Measurements from ENCODE around the gene ADISSP. TPM values are rescaled to one million over a fixed set of nuclear protein-coding genes. Genes with fewer than 3 reads are reported as not detected.

Gene ADISSP
- total RNA-seq, 1 donor from 2014 or later = 64.6 TPM

DNA sequence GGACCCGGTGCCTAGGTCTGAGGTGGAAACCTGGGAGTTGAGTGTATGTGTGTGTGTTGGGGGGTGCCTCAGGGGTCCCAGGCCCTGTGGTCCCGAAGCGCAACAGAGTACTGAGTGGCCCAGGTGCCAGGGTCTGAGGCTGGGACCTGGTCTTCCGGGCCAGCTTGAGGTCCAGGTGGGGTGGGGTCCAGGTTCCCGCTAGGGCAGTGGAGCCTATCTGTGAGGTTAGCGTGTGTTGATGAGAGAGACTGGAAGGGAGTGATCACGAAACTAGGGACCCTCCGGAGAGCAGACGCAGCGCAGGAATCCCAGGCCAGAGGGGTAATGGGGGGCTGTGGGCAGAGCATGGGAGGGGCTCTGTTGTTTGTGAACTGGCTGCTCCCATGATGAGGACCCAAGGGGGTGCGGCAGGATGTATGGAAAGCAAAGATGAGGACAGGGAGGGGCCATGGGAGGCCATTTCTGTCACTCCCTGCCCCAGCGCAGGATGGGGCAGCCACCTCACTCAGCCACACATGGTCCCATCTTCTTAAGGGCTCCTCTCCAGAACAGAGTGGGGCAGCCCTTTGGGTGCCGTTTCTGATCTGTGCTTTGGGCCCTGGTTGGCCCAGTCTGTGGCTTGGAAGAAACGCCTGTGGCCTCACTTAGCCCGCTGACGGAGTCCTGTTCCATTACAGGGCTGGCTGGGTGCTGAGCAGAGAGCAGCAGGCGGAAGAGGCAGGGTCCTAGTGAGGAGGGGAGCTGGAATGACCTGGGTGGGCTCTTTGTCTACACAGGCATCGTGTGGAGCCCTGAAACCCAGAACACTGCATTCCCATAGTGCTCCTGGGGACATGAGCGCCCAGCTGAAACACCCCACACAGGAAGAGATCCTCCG is 34.2 kb downstream of the ADISSP start:
- Mint-ChIP-seq H3K9me3 (no peaks in the 10 kb centered on the region), H3K36me3 (ENCODE audit: low read depth) (no peaks in the 10 kb centered on the region), H3K27me3 (ENCODE audit: insufficient read depth) (peaks cover 31% of the 10 kb centered on the region), H3K4me1 (ENCODE audit: low read depth) (no peaks in the 10 kb centered on the region), H3K27ac (no peak overlapping the region), H3K4me3 (no peak overlapping the region)
- intact Hi-C loops (cut with micrococcal nuclease) = no loop called here
- no peak for DNase-seq (ENCODE audit: low spot score)

DNA sequence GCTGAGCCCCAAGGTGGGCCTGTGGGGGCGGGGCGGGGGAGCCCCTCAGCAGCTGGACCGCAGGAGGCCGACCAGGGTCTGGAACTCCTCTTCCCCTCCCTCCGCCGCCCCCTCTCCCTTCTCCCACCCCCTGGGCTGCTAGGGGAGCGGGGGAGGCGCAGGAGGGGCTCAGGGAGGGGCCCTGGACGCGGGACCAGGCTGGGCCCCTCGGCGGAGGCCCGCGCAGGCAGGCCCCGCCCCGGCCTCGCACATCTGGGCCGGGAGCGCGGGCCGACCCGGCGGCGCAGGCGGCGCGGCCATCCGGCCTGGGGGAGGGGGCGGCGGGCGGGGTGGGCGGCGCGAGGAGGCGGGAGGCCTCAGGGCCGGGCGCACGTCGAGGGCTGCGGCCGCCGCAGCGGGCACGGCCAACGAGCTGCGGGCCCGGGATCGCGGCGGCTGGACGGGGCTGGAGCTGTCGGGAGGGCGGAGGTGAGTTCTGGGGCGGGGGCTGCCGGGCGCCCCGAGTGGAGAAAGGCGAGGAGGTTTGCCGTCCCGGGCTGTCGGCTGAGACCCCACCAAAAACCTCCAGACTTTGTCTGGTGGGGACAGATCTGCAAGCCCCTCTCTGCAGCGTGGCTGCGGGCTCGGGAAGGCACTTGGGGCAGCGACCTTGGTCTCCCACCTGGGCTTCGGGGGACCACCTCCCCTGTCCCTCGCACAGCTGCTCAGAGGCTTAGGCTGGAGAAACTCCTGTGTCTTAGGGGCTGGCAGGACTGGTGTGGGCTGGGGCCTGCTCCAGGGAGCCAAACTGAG is 35.0 kb downstream of the ADISSP start, which contains the start of gene HSPA12B:
Gene HSPA12B, plus strand, starts transcription at position 359 of the 792 bp plus-strand sequence. CDS start 5,990 bp downstream, outside the sequence.
- no peak within 1 kb of the TSS for H3K27ac Mint-ChIP-seq
- no peak within 1 kb of the TSS for H3K4me3 Mint-ChIP-seq
- H3K9me3 Mint-ChIP-seq = no peaks in the 10 kb centered on the region
- no peaks in the 10 kb centered on the region for H3K36me3 Mint-ChIP-seq (ENCODE audit: low read depth)
- H3K27me3 Mint-ChIP-seq (ENCODE audit: insufficient read depth) = peaks cover 38% of the 10 kb centered on the region
- no peak for DNase-seq (ENCODE audit: low spot score)
- intact Hi-C loops (cut with micrococcal nuclease) = no loop called here
- H3K4me1 Mint-ChIP-seq (ENCODE audit: low read depth) = no peaks in the 10 kb centered on the region

DNA sequence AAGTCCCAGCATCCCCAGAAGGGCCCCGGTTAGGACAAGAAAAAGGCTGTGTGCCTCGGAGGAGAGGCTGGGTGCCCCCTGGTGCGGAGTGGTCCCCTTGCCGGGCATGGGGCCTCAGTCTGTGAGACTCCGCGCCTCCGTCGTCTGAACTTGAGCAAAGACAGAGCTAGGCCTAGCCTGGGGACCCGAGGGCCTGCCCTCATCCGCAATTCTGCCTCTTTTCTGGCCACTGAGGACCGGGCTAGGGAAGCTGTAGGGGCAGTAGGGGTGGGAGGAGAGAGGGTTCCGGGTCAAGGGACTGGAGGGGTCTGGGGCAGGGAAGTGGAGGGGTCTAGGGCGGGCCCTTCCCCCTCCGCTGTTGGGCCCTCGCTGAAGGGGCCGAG is 35.6 kb downstream of the ADISSP start:
- no peak overlapping the region for H3K4me3 Mint-ChIP-seq
- DNase-seq (ENCODE audit: low spot score) = no peak
- H3K36me3 Mint-ChIP-seq (ENCODE audit: low read depth) = no peaks in the 10 kb centered on the region
- intact Hi-C loops (cut with micrococcal nuclease) = no loop called here
- H3K9me3 Mint-ChIP-seq = no peaks in the 10 kb centered on the region
- no peaks in the 10 kb centered on the region for H3K4me1 Mint-ChIP-seq (ENCODE audit: low read depth)
- peaks cover 44% of the 10 kb centered on the region for H3K27me3 Mint-ChIP-seq (ENCODE audit: insufficient read depth)
- no peak overlapping the region for H3K27ac Mint-ChIP-seq

DNA sequence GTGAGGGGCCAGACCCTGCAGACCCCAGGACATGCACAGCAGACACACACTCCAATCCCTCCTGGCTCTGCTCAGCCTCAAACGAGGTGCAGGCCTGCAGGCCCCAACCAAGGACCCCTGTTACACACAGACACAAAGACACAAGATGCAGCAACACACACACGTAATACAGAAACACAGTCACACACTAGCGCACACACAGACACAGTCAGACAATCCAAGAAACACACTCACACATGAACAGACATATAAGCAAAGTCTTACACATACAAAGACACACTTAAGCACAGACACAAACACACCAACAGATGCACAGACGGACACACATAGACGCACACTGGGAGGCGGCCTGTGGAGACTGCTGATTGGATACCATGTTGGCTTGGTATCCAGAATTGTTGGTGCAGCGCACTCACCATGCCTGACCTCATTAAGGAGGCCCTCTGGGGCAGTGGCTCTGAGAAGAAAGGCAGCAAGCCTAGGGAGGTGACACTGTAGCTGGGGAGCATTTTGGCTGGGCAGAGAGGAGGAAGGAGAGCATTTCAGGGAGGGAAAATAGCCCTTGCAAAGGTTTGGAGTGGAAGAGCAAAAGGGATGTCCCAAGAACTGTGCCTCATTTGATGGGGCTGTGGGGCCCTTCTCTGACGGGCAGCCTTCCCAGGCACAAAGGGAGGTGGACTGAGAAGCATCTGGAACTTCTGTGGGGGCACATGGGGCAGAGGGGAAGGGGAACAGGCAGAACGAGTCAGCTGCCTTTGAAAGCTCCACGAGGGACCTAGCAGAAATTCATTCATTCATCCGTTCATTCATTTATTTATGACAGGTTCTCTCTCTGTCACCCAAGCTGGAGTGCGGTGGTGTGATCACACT is 36.5 kb downstream of the ADISSP start:
- DNase-seq (ENCODE audit: low spot score) = no peak
- intact Hi-C loops (cut with micrococcal nuclease) = no loop called here
- H3K4me1 Mint-ChIP-seq (ENCODE audit: low read depth) = no peaks in the 10 kb centered on the region
- H3K27me3 Mint-ChIP-seq (ENCODE audit: insufficient read depth) = peaks cover 41% of the 10 kb centered on the region
- H3K4me3 Mint-ChIP-seq = no peak overlapping the region
- no peak overlapping the region for H3K27ac Mint-ChIP-seq
- no peaks in the 10 kb centered on the region for H3K36me3 Mint-ChIP-seq (ENCODE audit: low read depth)
- H3K9me3 Mint-ChIP-seq = no peaks in the 10 kb centered on the region

DNA sequence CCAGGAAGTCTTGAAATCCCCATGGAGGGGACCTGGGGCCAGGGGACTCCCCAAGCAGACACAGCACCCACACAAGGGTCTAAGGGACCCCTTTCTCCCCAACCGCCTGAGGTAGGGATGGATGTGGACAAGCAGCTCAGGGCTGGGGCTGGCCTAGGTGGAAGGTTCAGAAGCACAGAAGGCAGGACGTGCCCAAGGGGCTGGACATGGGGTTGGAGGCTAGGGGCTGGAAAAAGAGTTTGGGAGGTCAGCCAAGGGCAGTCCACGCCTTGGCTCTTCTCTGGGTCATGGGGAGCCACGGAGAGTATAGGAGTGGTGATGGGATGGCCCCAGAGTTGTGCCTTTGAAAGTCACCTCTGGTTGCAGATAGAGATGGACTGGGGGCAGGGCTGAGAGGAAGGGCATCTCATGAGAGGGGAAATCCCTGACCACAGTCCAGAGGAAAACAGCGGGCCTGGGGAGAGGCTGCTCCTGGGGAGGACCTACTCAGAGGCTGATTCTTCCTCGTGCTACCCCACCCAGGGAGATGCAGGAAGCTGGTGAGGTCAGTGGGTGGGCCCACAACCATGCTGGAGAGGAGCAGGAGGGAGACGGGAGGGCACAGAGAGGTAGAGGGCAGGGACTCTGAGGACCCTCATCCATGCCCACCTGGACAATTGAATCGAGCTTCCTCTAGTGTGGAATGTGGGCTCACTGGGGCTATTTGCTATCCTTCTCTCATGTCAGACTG is 37.6 kb downstream of the ADISSP start:
- Mint-ChIP-seq H3K4me3 (no peak overlapping the region), H3K27ac (no peak overlapping the region), H3K27me3 (ENCODE audit: insufficient read depth) (peaks cover 39% of the 10 kb centered on the region)

DNA sequence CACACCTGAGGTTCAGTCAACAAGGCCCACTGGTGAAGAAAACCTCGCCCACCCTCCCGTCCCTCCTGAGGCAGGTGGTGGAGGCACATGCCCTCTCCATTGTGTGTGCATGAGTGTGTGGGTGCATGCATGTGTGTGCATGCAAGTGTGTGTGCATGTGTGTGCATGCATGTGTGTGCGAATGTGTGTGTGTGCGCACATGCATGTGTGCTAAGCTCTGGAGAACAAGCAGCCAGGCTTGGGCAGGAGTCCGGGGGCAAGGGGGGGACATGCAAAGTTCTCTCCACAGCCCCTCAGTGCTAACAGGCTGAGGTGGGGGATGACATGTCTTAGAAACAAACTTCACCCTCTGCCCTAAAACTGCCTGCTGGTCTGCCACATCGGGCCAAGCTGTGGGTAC is 38.2 kb downstream of the ADISSP start:
- intact Hi-C loops (cut with micrococcal nuclease) = no loop called here
- no peak overlapping the region for H3K27ac Mint-ChIP-seq
- peaks cover 42% of the 10 kb centered on the region for H3K27me3 Mint-ChIP-seq (ENCODE audit: insufficient read depth)
- no peaks in the 10 kb centered on the region for H3K9me3 Mint-ChIP-seq
- no peak for DNase-seq (ENCODE audit: low spot score)
- no peaks in the 10 kb centered on the region for H3K36me3 Mint-ChIP-seq (ENCODE audit: low read depth)
- H3K4me3 Mint-ChIP-seq = no peak overlapping the region
- no peaks in the 10 kb centered on the region for H3K4me1 Mint-ChIP-seq (ENCODE audit: low read depth)

More for the DNA sequence above, 37.6 kb downstream of the ADISSP start:
- H3K36me3 Mint-ChIP-seq (ENCODE audit: low read depth) = no peaks in the 10 kb centered on the region
- no peak for DNase-seq (ENCODE audit: low spot score)
- no peaks in the 10 kb centered on the region for H3K9me3 Mint-ChIP-seq
- no peaks in the 10 kb centered on the region for H3K4me1 Mint-ChIP-seq (ENCODE audit: low read depth)
- intact Hi-C loops (cut with micrococcal nuclease) = no loop called here

DNA sequence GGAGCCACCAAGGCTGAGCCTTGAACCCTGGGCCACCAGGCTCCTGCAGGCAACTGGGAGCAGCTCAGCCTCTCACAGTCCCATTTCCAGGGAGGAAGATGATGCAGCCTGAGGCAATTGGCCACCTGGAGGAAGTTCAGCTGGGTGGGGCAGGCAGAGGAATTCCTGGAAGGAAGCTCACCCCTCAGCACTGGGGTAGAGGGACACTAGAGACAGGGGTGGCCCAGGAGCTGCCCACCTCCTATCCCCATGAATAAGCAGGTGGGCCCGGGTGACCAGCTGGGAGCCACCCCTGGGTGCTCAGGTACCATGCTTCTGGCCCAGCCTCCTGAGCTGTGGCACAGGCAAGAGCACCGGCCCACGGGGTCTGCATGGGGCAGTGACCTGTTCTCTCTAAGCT is 38.7 kb downstream of the ADISSP start:
- Mint-ChIP-seq H3K27me3 (ENCODE audit: insufficient read depth) (peaks cover 42% of the 10 kb centered on the region), H3K36me3 (ENCODE audit: low read depth) (no peaks in the 10 kb centered on the region)
- DNase-seq (ENCODE audit: low spot score) = no peak

DNA sequence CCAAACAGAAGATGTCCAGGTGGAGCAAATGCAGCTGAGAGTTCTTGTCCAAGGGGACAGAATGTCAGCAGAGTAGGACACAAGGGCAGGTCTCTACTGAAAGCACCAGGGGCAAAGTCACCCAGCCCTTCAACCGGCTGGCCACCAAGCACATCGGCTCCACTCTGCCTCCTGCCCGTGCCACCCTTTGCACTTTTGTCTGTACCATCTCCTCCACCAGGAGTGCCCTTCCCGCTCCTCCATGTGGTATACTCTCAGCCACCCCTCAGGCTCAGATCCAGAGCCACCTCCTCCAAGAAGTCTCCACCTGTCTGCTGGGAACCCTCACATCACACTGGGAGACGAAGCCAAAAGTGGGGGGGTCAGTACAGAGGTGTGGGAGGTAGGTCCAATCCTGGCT is 39.2 kb downstream of the ADISSP start:
- peaks cover 40% of the 10 kb centered on the region for H3K27me3 Mint-ChIP-seq (ENCODE audit: insufficient read depth)
- no peak for DNase-seq (ENCODE audit: low spot score)

More for the DNA sequence above, 38.7 kb downstream of the ADISSP start:
- intact Hi-C loops (cut with micrococcal nuclease) = no loop called here
- H3K27ac Mint-ChIP-seq = no peak overlapping the region
- no peaks in the 10 kb centered on the region for H3K4me1 Mint-ChIP-seq (ENCODE audit: low read depth)
- no peaks in the 10 kb centered on the region for H3K9me3 Mint-ChIP-seq
- H3K4me3 Mint-ChIP-seq = no peak overlapping the region

DNA sequence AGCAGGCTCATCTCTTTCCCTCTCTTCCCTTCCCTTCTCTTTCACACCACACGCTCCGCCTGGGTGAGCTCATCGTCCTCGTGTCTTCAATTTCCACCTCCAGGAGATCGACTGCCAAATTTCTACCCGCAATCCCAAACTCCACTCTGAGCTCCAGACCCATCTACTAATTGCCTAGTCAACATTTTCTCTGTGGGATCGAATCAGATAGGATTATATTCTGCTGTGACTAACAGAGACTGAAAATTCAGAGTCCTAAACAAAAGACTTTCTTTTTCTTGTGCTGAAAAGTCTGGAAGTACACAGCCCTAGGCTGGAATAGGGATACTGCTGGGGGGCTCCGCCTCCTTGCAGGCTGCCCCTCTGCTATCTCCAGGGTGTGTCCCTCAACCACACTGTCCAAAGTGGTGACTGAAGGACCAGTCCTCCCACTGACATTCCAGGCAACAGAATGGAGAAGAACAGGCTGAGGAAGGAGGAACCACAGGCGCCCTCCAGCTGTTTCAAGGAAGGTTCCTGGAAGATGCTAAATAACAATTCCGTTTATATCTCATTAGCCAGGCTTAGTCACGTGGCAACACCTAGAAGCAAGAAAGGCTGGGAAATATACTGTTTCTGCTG is 40.0 kb downstream of the ADISSP start:
- intact Hi-C loops (cut with micrococcal nuclease) = no loop called here
- Mint-ChIP-seq H3K27ac (no peak overlapping the region), H3K4me1 (ENCODE audit: low read depth) (no peaks in the 10 kb centered on the region), H3K9me3 (no peaks in the 10 kb centered on the region), H3K27me3 (ENCODE audit: insufficient read depth) (peaks cover 32% of the 10 kb centered on the region), H3K36me3 (ENCODE audit: low read depth) (no peaks in the 10 kb centered on the region), H3K4me3 (no peak overlapping the region)
- no peak for DNase-seq (ENCODE audit: low spot score)

More for the DNA sequence above, 39.2 kb downstream of the ADISSP start:
- Mint-ChIP-seq H3K9me3 (no peaks in the 10 kb centered on the region), H3K4me3 (no peak overlapping the region), H3K36me3 (ENCODE audit: low read depth) (no peaks in the 10 kb centered on the region), H3K4me1 (ENCODE audit: low read depth) (no peaks in the 10 kb centered on the region), H3K27ac (no peak overlapping the region)
- intact Hi-C loops (cut with micrococcal nuclease) = no loop called here

DNA sequence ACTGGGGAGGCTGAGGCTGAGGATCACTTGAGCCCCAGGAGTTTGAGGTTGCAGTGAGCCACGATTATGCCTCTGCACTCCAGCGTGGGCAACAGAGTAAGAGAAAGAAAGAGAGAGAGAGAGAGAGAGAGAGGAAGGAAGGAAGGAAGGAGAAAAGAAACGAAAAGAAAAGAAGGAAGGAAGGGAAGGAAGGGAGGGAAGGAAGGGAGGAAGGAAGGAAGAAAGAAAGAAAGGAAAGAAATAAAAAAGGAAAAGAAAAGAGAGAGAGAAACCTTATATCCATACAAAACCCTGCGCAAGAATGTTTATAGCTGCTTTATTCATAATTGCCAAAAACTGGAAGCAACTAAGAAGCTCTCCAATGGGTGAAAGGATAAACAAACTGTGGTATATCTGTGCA is 43.2 kb downstream of the ADISSP start:
- Mint-ChIP-seq H3K4me1 (ENCODE audit: low read depth) (peaks cover 12% of the 10 kb centered on the region), H3K9me3 (no peaks in the 10 kb centered on the region), H3K36me3 (ENCODE audit: low read depth) (no peaks in the 10 kb centered on the region), H3K4me3 (no peak overlapping the region), H3K27ac (no peak overlapping the region), H3K27me3 (ENCODE audit: insufficient read depth) (peaks cover 27% of the 10 kb centered on the region)
- intact Hi-C loops (cut with micrococcal nuclease) = no loop called here
- DNase-seq (ENCODE audit: low spot score) = no peak

DNA sequence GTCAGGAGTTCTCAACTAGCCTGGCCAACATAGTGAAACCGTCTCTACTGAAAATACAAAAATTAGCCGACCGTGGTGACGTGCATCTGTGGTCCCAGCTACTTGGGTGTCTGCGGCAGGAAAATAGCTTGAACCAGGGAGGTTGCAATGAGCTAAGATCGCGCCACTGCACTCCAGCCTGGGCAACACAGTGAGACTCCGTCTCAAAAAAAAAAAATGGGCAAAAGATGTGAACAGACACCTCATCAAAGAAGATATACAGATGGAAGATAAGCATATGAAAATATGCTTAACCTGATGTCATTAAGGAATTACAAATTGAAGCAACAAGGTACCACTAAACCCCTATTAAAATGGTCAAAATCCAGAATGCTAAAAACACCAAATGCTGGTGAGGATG is 44.3 kb downstream of the ADISSP start:
- intact Hi-C loops (cut with micrococcal nuclease) = no loop called here
- Mint-ChIP-seq H3K4me1 (ENCODE audit: low read depth) (peaks cover 12% of the 10 kb centered on the region), H3K27me3 (ENCODE audit: insufficient read depth) (peaks cover 26% of the 10 kb centered on the region), H3K4me3 (no peak overlapping the region), H3K36me3 (ENCODE audit: low read depth) (no peaks in the 10 kb centered on the region), H3K9me3 (no peaks in the 10 kb centered on the region), H3K27ac (no peak overlapping the region)
- no peak for DNase-seq (ENCODE audit: low spot score)

DNA sequence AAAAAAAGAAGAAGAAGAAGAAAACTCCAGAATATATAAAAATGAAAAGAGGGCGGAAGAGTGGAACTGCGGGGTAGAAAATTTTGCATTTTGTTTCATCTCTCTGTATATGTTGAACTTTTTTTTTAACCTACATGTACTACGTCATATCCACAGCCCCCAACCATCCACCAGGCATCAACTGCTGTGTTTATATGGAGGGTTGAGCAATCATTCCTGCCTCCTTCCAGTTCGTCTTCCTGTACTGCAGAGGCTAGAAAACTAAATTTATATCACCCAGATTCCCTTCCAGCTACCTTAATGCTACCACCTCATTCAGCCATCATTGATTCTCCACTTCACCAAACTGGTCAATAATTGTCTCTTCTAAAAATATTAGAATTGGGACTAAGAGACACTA is 45.6 kb downstream of the ADISSP start:
- Mint-ChIP-seq H3K27me3 (ENCODE audit: insufficient read depth) (peaks cover 13% of the 10 kb centered on the region), H3K27ac (no peak overlapping the region), H3K36me3 (ENCODE audit: low read depth) (no peaks in the 10 kb centered on the region), H3K4me1 (ENCODE audit: low read depth) (peaks cover 12% of the 10 kb centered on the region), H3K4me3 (no peak overlapping the region), H3K9me3 (no peaks in the 10 kb centered on the region)
- no peak for DNase-seq (ENCODE audit: low spot score)
- intact Hi-C loops (cut with micrococcal nuclease) = no loop called here

Measured in activated T-helper 1 cell treated with anti-CD3 and anti-CD28 coated beads, Interleukin-12 subunit alpha, Interleukin-12 subunit beta, Interleukin-2, Interleukin-4 antibody, amounts not matched to agents 30 ng/mL and 10 ng/mL and 1 ng/mL, durations not matched to agents 14 hours and 24 hours and 36 hours (primary cell).